Hematopoietic multipotent progenitor cell treated with erythropoietin and hydrocortisone succinate and interleukin-3 and kit ligand, for 6 days (in vitro differentiated cells): ENCODE measurements around the gene DEPP1.

Experiments used
- DNase-seq: peaks from one replicate; pipeline ENCODE4 v3.0.0-alpha.2; 2015

DEPP1 gene

GRCh38 chr10:44931621-44932516 lies 46.7 kb downstream of the DEPP1 start:
- no peak for DNase-seq

DNA sequence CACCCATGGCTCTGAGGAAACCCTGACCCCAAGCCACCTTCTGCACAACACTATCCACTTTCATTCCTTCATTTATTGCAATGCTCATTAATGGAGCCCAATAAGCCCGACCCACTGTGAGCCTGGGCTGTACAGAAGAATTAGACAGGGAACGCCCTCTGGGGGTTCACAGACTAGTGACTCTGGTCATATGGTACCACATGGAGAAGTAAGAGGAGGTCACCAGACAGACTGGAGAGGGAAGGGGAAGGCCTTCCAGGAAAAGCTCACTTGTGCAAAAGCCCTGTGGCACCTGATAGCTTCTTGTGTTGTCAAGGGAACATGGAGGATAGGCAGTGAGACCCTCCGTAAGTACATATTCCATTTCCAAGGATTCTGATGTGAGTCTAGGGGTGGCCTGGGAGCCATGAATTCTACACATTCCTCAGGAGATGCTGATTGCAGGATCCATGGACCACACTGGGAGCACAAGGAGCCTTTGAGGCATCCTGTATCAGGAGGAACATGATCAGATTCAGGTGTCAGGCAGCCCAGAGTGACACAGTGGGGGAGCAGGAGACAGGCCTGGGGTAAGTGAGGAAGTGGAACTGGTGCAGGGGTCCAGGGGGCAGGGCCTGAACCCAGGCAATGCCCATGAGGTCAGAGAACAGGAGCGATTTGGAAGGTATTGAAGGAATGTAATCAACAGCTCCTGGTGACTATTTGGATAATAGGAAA lies 47.5 kb downstream of the DEPP1 start:
- DNase-seq: no peak

DNA sequence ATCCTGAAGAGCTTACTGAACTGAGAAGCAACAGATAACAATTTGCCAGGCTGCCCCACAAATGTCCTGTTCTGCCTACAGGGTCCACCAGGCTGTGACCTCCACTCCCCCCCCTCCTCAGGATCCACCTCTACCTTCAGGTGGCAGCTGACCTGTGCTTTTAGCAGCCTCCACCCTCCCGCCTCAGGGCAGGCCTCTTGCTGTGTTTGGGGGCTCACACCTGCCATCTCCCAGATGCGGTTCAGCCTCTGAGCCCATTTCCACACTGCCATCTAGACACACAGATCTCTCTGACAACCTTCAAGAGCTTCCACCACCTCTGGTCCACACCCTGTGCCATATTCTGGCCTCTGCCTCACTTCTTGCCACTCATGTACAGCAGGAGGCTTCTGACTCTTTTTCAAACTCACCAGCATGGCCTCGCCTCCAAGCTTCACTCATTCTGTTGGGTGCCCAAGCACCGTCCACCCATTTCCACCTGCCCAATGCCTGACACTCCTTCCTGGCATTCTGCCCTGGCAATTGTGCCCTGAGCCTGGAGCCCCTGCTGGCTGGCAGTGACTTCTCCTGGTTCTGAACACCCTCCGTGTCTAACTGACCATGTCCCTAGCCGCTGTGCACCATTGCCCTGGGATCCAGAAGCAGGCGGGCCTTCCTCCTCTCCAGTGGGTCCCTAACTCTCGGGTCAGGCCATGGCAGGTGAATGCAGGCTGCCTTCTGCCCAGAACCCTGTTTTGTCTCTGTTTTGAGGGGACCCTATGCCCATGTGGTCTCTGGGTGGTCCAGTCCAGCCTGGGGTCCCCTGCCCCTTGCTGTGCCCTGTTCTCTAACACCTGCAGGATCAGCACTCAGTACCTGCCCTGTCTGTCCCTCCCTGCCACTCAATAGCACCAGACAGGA lies 49.0 kb downstream of the DEPP1 start:
- no peak for DNase-seq

DNA sequence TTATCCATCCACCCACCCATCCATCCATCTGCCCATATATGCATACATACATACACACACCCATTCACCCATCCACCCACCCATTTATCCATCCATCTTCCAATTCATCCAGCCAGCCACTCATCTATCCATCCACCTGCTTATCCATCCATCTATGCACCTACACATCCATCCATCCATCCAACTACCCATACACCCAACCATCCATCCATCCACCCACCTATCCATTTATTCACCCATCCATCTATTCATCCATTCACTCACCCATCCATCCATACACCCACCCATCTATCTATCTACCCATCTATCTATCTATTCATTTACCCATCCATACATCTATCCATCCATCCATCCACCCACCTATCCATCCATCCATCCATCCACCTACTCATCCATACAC lies 50.1 kb downstream of the DEPP1 start:
- DNase-seq: no peak

GRCh38 chr10:44927352-44927751 lies 51.3 kb downstream of the DEPP1 start:
- DNase-seq: no peak

DNA sequence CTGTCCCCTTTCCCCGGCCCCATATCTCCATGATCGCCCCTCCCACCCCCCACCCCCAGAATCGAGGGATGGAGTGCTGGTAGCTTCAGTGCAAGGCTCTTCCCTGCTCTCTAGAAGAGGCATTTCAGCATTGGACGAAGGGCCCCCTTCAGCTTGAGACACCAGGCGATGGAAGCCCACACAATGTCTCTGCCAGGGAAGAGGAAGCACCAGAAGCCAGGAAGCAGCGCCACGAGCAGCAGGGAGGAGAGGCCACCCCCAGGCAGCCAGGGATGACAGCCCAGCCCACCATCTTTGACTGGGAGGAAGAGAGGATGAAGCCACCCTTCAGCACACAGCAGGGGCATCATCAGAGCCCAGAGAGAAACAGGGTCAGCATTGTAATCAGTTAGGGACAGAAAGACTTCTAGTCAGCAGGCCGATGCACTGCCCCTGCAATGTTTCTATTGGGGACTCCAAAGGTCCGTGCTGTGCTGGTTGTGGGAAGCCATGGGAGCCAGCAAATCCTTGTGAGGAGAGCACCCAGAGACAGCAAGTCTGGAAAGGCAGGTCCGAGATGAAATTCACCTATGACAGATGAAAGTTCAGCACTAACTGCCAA lies 51.8 kb downstream of the DEPP1 start:
- DNase-seq: no peak
